SU-DHL-6 (cell line): ENCODE measurements around the gene KRT75.

Experiments
- H2AFZ ChIP-seq: fragments of 200-600 bp; sonication (generic); 2 replicates; pipeline ENCODE4 v1.6.1; 2014; ENCODE audit warnings: low read depth, mild to moderate bottlenecking, moderate library complexity, mixed read lengths, antibody characterized with exemption, low read length; ENCODE audit not compliant: severe bottlenecking
- H3F3A ChIP-seq: fragments of 200-600 bp; shearing (Covaris generic); 2 replicates; pipeline ENCODE4 v1.6.0; 2016; ENCODE audit warnings: antibody characterized with exemption, mild to moderate bottlenecking; ENCODE audit not compliant: insufficient read depth
- H3K27ac ChIP-seq: fragments of 200-600 bp; sonication (generic); 2 replicates; pipeline ENCODE4 v1.5.1; 2016; ENCODE audit warnings: low read depth, mild to moderate bottlenecking, low read length, moderate library complexity, mixed read lengths
- H3K27me3 ChIP-seq: fragments of 200-600 bp; sonication (generic), shearing (Covaris generic); 2 replicates; pipeline ENCODE4 v1.6.0; 2014; ENCODE audit warnings: mild to moderate bottlenecking, low read length
- H3K36me3 ChIP-seq: fragments of 200-600 bp; sonication (generic); 2 replicates; pipeline ENCODE4 v1.6.1; 2014; ENCODE audit warnings: mild to moderate bottlenecking, low read length, mixed read lengths
- H3K4me2 ChIP-seq: fragments of 300-600, 200-600 bp; shearing (Covaris generic), sonication (generic); 2 replicates; pipeline ENCODE4 v1.6.0; 2014; ENCODE audit warnings: low read length, low read depth, mild to moderate bottlenecking; ENCODE audit not compliant: poor library complexity, severe bottlenecking
- H3K4me3 ChIP-seq: fragments of 200-600 bp; sonication (generic); 2 replicates; pipeline ENCODE4 v1.5.1; 2014; ENCODE audit warnings: antibody characterized with exemption, low read length, mild to moderate bottlenecking, mixed read lengths; ENCODE audit not compliant: insufficient read depth, poor library complexity, severe bottlenecking
- H3K79me2 ChIP-seq: fragments of 200-600 bp; sonication (generic); 2 replicates; pipeline ENCODE4 v1.6.1; 2014; ENCODE audit warnings: mild to moderate bottlenecking, low read length, moderate library complexity; ENCODE audit not compliant: insufficient read depth
- H3K9ac ChIP-seq: fragments of 200-600 bp; sonication (generic); 2 replicates; pipeline ENCODE4 v1.7.0; 2014; ENCODE audit warnings: mild to moderate bottlenecking, low read length
- H3K9me2 ChIP-seq: fragments of 200-600 bp; sonication (generic); replicated peaks from 2 replicates; pipeline ENCODE4 v1.6.1; 2014; ENCODE audit warnings: low read length; ENCODE audit not compliant: insufficient read depth
- H3K9me3 ChIP-seq: fragments of 200-600 bp; sonication (generic); 2 replicates; pipeline ENCODE4 v1.6.1; 2014; ENCODE audit warnings: low read length, mixed read lengths; ENCODE audit not compliant: insufficient read depth
- H4K20me1 ChIP-seq: fragments of 200-600 bp; sonication (generic); 2 replicates; pipeline ENCODE4 v1.6.1; 2014; ENCODE audit warnings: low read depth, mild to moderate bottlenecking, antibody characterized with exemption, low read length, moderate library complexity, mixed read lengths
- CTCF ChIP-seq: fragments of 200-600 bp; sonication (generic); IDR thresholded peaks from one replicate; pipeline ENCODE4 v1.5.1; 2017; ENCODE audit warnings: antibody characterized with exemption, mild to moderate bottlenecking, low read length, moderate library complexity; ENCODE audit not compliant: insufficient read depth, poor library complexity, severe bottlenecking
- EZH2phosphoT487 ChIP-seq: fragments of 200-600 bp; sonication (generic), shearing (Covaris generic); conservative IDR thresholded peaks from 2 replicates; pipeline ENCODE4 v1.6.1; 2018; ENCODE audit warnings: mild to moderate bottlenecking, antibody characterized with exemption, low read length, moderate library complexity, mixed read lengths

KRT75 gene

GRCh38 chr12:52400906-52401305 lies 33.3 kb downstream of the KRT75 start:
- no peak for TF ChIP-seq EZH2phosphoT487
- TF ChIP-seq CTCF = no peak
- Histone ChIP-seq H3K36me3 (no peaks in the 10 kb centered on the region), H3K4me2 (no peak overlapping the region), H3F3A (no peaks in the 10 kb centered on the region), H3K27ac (no peak overlapping the region), H3K9ac (no peak overlapping the region), H4K20me1 (no peaks in the 10 kb centered on the region), H3K79me2 (no peaks in the 10 kb centered on the region), H3K4me3 (no peak overlapping the region), H3K27me3 (no peaks in the 10 kb centered on the region), H2AFZ (no peak overlapping the region), H3K9me2 (no peaks in the 10 kb centered on the region), H3K9me3 (no peaks in the 10 kb centered on the region)

- H3K27me3 ChIP-seq = no peaks in the 10 kb centered on the region
- H3K9me2 ChIP-seq = no peaks in the 10 kb centered on the region
- no peak overlapping the region for H3K4me2 ChIP-seq
- no peaks in the 10 kb centered on the region for H3K36me3 ChIP-seq
- H3K27ac ChIP-seq = no peak overlapping the region
- H4K20me1 ChIP-seq = no peaks in the 10 kb centered on the region
- no peak overlapping the region for H3K9ac ChIP-seq
- no peak overlapping the region for H2AFZ ChIP-seq
- no peaks in the 10 kb centered on the region for H3K9me3 ChIP-seq
- H3F3A ChIP-seq = no peaks in the 10 kb centered on the region
- no peak for TF ChIP-seq EZH2phosphoT487
- no peak for TF ChIP-seq CTCF
- no peaks in the 10 kb centered on the region for H3K79me2 ChIP-seq
- no peak overlapping the region for H3K4me3 ChIP-seq
These were observed 34.4 kb downstream of the KRT75 start for GRCh38 chr12:52399756-52400155.

GRCh38 chr12:52398176-52398575 lies 36.0 kb downstream of the KRT75 start:
- H3K36me3 ChIP-seq = no peaks in the 10 kb centered on the region
- H3K9me2 ChIP-seq = no peaks in the 10 kb centered on the region
- no peaks in the 10 kb centered on the region for H3K9me3 ChIP-seq
- no peak overlapping the region for H3K27ac ChIP-seq
- TF ChIP-seq CTCF (no peak), EZH2phosphoT487 (no peak)
- H3K4me3 ChIP-seq = no peak overlapping the region
- no peak overlapping the region for H3K4me2 ChIP-seq
- H3K27me3 ChIP-seq = no peaks in the 10 kb centered on the region
- H3F3A ChIP-seq = no peaks in the 10 kb centered on the region
- no peak overlapping the region for H3K9ac ChIP-seq
- no peaks in the 10 kb centered on the region for H3K79me2 ChIP-seq
- H4K20me1 ChIP-seq = no peaks in the 10 kb centered on the region
- no peak overlapping the region for H2AFZ ChIP-seq
